MM.1S (cell line): ENCODE results near the gene RANBP9.

Experiments used
- DNase-seq: peaks from one replicate; pipeline ENCODE4 v3.0.0-alpha.2; 2015
- H2AFZ ChIP-seq: fragments of 300-600 bp; sonication (generic); 2 replicates; pipeline ENCODE4 v1.6.0; 2016; ENCODE audit warnings: antibody characterized with exemption, low read length
- H3F3A ChIP-seq: fragments of 300-600 bp; sonication (generic); 2 replicates; pipeline ENCODE4 v1.6.1; 2016; ENCODE audit warnings: mild to moderate bottlenecking, antibody characterized with exemption, low read length, moderate library complexity, mixed read lengths; ENCODE audit not compliant: insufficient read depth
- H3K27ac ChIP-seq: fragments of 300-600 bp; sonication (generic); 2 replicates; pipeline ENCODE4 v1.5.1; 2016; ENCODE audit warnings: mild to moderate bottlenecking, low read length
- H3K27me3 ChIP-seq: fragments of 300-600 bp; sonication (generic); replicated peaks from 2 replicates; pipeline ENCODE4 v1.6.0; 2016; ENCODE audit warnings: low read length; ENCODE audit not compliant: insufficient read depth
- H3K36me3 ChIP-seq: fragments of 300-600 bp; sonication (generic); replicated peaks from 2 replicates; pipeline ENCODE4 v1.6.1; 2016; ENCODE audit warnings: mild to moderate bottlenecking, low read length, mixed read lengths; ENCODE audit not compliant: insufficient read depth
- H3K4me1 ChIP-seq: fragments of 300-600 bp; sonication (generic); 2 replicates; pipeline ENCODE4 v1.6.1; 2016; ENCODE audit warnings: low read length, mixed read lengths
- H3K4me2 ChIP-seq: fragments of 300-600 bp; sonication (generic); 2 replicates; pipeline ENCODE4 v1.6.0; 2016; ENCODE audit warnings: low read depth, low read length
- H3K4me3 ChIP-seq: fragments of 300-600 bp; sonication (generic); 2 replicates; pipeline ENCODE4 v1.5.1; 2016; ENCODE audit warnings: low read length, mixed read lengths
- H3K79me2 ChIP-seq: fragments of 300-600 bp; sonication (generic); 2 replicates; pipeline ENCODE4 v1.6.1; 2016; ENCODE audit warnings: mixed run types, low read length, mixed read lengths
- H3K9ac ChIP-seq: fragments of 300-600 bp; sonication (generic); 2 replicates; pipeline ENCODE4 v1.6.1; 2016; ENCODE audit warnings: low read length, mixed read lengths
- H3K9me2 ChIP-seq: fragments of 300-600 bp; sonication (generic); replicated peaks from 2 replicates; pipeline ENCODE4 v1.6.1; 2016; ENCODE audit warnings: mild to moderate bottlenecking, low read length, mixed read lengths; ENCODE audit not compliant: insufficient read depth
- H3K9me3 ChIP-seq: fragments of 300-600 bp; sonication (generic); replicated peaks from 2 replicates; pipeline ENCODE4 v1.6.1; 2016; ENCODE audit warnings: mild to moderate bottlenecking, low read length, mixed read lengths; ENCODE audit not compliant: insufficient read depth
- H4K20me1 ChIP-seq: fragments of 300-600 bp; sonication (generic); 2 replicates; pipeline ENCODE4 v1.6.1; 2016; ENCODE audit warnings: mild to moderate bottlenecking, low read length, moderate library complexity, mixed read lengths; ENCODE audit not compliant: insufficient read depth
- EZH2 ChIP-seq: fragments of 300-600 bp; sonication (generic); optimal IDR thresholded peaks from 2 replicates; pipeline ENCODE3; 2017; ENCODE audit warnings: low read depth, mild to moderate bottlenecking, antibody characterized with exemption, low read length, mixed read lengths
- EZH2phosphoT487 ChIP-seq: fragments of 300-600 bp; sonication (generic); IDR thresholded peaks from 2 replicates; pipeline ENCODE4 v1.6.1; 2018; ENCODE audit warnings: antibody characterized with exemption, low read length
- TF ChIP-seq, protein P1 (sequence below): fragments of 300-600 bp; sonication (generic); IDR thresholded peaks from 2 replicates; pipeline ENCODE4 v1.5.1; 2016; ENCODE audit warnings: antibody characterized with exemption, low read length, mixed read lengths

The RANBP9 gene

DNA sequence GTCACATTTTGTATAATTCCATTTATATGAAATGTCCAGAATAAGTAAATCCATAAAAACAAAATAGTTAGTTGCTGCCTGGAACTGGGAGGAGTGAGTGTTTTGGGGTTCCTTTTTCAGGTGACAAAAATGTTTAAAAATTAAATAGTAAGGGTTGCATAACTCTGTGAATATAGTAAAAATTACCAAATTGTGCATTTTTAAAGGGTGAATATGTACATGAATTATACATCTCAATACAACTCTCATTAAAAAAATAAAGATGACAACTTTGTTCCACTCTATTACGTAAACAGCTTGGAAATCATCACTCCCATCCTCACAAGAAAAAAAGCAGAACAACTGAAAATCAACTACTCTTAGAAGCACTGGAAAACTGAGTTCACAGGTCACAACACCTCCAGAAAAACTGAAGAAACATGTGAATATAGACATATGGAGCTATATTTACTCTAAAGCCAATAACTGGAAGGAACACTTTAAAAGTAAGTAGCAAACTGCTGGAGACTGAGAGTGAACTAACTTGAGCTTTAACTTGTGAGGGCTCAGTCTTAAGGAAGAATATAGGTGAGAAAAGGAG lies 40.0 kb downstream of the RANBP9 start:
- DNase-seq: no peak
- Histone ChIP-seq H3K4me3 (no peak overlapping the region), H3K9me2 (no peaks in the 10 kb centered on the region), H3K27me3 (no peaks in the 10 kb centered on the region), H3K36me3 (no peaks in the 10 kb centered on the region), H3K4me1 (peaks cover 28% of the 10 kb centered on the region), H3F3A (peaks cover 14% of the 10 kb centered on the region), H3K79me2 (peaks cover 94% of the 10 kb centered on the region), H4K20me1 (no peaks in the 10 kb centered on the region), H3K4me2 (no peak overlapping the region), H3K9me3 (no peaks in the 10 kb centered on the region), H3K9ac (no peak overlapping the region), H3K27ac (no peak overlapping the region), H2AFZ (no peak overlapping the region)
- TF ChIP-seq EZH2: no peak
- TF ChIP-seq, protein P1, sequence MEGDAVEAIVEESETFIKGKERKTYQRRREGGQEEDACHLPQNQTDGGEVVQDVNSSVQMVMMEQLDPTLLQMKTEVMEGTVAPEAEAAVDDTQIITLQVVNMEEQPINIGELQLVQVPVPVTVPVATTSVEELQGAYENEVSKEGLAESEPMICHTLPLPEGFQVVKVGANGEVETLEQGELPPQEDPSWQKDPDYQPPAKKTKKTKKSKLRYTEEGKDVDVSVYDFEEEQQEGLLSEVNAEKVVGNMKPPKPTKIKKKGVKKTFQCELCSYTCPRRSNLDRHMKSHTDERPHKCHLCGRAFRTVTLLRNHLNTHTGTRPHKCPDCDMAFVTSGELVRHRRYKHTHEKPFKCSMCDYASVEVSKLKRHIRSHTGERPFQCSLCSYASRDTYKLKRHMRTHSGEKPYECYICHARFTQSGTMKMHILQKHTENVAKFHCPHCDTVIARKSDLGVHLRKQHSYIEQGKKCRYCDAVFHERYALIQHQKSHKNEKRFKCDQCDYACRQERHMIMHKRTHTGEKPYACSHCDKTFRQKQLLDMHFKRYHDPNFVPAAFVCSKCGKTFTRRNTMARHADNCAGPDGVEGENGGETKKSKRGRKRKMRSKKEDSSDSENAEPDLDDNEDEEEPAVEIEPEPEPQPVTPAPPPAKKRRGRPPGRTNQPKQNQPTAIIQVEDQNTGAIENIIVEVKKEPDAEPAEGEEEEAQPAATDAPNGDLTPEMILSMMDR: no peak
- TF ChIP-seq EZH2phosphoT487: no peak

DNA sequence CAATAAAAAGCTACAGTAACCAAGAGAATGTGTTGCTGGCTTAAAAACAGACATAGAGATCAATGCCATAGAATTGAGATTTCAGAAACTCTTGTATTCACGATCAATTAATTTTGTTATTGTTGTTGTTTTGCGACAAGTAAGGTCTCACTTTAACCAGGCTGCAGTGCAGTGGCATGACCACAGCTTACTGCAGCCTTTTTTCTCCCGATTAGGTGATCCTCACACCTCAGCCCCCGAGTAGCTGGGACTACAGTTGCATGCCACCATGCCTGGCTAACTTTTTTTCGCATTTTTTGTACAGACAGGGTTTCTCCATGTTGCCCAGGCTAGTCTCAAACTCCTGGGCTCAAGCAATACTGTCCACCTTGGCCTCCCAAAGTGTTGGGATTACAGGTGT lies 42.2 kb downstream of the RANBP9 start:
- Histone ChIP-seq H3K4me3 (no peak overlapping the region), H3F3A (peaks cover 14% of the 10 kb centered on the region), H3K4me1 (peaks cover 39% of the 10 kb centered on the region), H3K9me3 (no peaks in the 10 kb centered on the region), H3K9me2 (no peaks in the 10 kb centered on the region), H3K27me3 (no peaks in the 10 kb centered on the region), H3K27ac (peak overlapping the region; percentile 45; the same call in 1 of the 2 replicates), H4K20me1 (no peaks in the 10 kb centered on the region), H3K36me3 (no peaks in the 10 kb centered on the region), H3K9ac (no peak overlapping the region), H3K4me2 (peak overlapping the region; percentile 40; the same call in 1 of the 2 replicates), H3K79me2 (peaks cover 95% of the 10 kb centered on the region), H2AFZ (no peak overlapping the region)
- DNase-seq: no peak
- TF ChIP-seq EZH2phosphoT487: no peak
- no peak for TF ChIP-seq EZH2
- TF ChIP-seq, protein P1: no peak

DNA sequence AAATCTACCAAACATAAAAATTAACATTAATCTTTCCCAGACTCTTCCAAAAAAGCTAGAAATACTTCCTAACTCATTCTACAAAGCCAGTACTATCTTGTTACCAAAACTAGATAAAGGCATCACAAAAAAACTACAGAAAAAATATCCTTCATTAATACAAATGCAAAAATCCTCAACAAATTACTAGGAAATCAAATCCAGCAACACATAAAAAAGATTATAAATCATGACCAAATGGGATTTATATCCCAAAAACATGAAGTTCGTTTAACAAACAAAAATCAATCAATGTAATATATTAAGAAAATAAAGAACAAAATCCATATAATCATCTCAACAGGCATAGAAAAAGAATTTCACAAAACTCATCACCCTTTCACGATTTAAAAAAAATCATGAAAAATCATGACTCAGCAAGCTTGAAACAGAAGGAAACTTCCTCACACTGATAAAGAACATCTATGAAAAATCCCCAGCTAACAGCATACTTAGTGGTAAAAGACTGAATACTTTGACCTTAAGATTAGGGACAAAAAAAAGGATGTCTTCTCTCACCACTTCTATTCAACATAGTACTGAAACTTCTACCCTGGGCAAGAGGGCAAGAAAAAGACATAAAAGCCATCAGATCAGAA lies 43.2 kb downstream of the RANBP9 start:
- peak; percentile 85 for DNase-seq

More for the DNA sequence above, 43.2 kb downstream of the RANBP9 start:
- H3K27me3 ChIP-seq: no peaks in the 10 kb centered on the region
- H3K9me3 ChIP-seq: no peaks in the 10 kb centered on the region
- peak overlapping the region; percentile 45; the same call in 1 of the 2 replicates for H3K27ac ChIP-seq
- H3K9ac ChIP-seq: no peak overlapping the region
- H3K4me1 ChIP-seq: peaks cover 42% of the 10 kb centered on the region
- peak overlapping the region; percentile 5; the same call in 1 of the 2 replicates for H3K4me3 ChIP-seq
- TF ChIP-seq, protein P1: no peak
- TF ChIP-seq EZH2phosphoT487 (no peak), EZH2 (no peak)
- peak overlapping the region; percentile 49 for H3K4me2 ChIP-seq
- no peaks in the 10 kb centered on the region for H3K9me2 ChIP-seq
- H2AFZ ChIP-seq: no peak overlapping the region
- H4K20me1 ChIP-seq: no peaks in the 10 kb centered on the region
- H3K79me2 ChIP-seq: peaks cover 95% of the 10 kb centered on the region
- no peaks in the 10 kb centered on the region for H3K36me3 ChIP-seq
- H3F3A ChIP-seq: peaks cover 14% of the 10 kb centered on the region
